SIG-M5 treated with dmso at 0.1 percent for 504 hours (cell line): ENCODE measurements around the gene FARP1.

Experiments
- DNase-seq: peaks from one replicate; lab custom pipeline; 2025; ENCODE audit not compliant: unreplicated experiment; lab: John Stamatoyannopoulos, UW

The FARP1 gene

DNA sequence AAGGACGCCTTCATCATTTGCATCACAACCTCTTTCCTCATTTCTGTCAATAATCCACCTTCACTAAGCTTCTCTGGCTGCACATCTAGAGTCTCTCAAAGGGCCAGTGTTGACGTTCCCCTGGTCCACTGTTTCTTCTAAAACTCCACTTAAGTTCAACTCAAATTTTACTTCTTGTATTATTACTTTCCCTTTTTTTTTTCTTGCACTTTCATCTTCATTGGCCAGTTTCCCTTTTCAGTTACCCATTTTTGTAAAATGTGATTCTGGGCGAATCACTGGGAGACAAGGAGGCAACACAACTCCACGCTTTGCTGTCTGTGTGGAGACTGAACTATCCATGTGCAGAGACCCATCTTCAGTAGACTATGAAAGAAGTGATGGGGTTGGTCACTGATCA is 162.8 kb downstream of the FARP1 start:
- DNase-seq = no peak

- no peak for DNase-seq
Observed at GRCh38 chr13:98307463-98308085, 164.7 kb downstream of the FARP1 start.

DNA sequence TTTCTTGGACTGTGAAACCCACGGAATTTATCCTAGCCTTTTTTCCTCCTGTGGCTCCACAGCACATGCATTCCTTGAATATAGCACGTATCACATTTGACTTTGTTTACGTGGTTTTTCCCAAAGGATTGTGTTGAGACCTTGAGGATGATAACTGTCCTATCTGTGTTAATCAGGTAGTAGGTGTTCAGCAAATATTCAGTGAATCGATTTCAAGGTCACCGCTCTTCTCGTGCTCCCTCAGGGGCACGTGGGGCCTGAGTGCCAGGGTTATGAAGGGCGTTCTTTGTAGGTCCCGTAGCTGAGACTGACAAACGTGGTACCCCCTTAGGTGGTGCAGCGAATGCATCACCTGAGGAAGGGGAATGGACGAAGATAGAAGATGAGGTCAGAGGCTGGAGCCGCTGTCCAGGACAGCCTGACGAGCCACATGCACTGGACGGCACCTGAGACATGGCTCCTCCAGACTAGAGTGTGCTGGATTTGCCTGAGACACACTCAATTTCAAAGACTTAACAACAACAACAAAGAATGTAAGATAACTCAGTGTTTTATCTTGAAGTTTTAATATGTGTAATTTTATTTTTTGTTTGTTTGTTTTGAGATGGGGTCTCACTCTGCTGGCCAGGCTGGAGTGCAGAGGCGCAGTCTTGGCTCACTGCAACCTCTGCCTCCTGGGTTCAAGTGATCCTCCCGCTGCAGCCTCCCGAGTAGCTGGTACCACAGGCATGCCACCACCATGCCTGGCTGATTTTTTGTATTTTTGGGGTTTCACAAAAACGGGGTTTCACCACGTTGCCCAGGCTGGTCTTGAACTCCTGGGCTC is 165.4 kb downstream of the FARP1 start:
- DNase-seq = no peak

GRCh38 chr13:98309569-98310335 is 166.9 kb downstream of the FARP1 start:
- DNase-seq = no peak

DNA sequence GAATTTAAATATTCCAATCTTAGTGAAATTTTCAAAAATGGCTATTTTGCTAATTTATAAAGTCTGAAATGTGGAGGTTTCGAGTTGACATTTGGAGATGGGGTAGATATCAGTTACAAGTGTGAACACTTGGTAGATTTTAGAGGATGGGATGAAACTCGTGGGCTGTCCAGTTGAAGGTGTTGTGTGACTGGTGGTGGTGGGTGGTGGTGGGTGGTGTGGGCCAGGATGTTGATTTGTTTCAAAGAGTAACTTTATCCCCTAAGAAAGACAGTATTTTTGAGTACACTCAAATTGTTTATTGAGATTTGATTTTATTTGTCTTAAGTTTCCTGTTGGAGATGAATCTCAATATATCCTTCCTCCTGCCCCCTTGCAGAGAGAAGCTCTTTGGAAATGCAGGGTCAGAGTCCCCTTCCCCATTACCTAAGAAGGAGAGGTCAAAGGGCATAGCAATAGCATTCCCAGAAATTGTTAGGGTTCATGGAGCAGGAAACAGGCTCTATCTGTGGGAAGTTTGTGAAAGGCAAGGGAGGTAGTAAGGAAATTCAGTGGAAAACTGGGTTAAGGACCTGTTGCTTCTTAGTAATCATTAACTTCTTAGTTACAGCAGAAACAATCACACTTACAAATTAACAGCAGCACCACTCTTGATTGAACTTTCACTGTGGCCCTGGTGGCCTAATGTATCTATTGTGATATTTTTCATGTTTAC is 167.7 kb downstream of the FARP1 start:
- DNase-seq = no peak

GRCh38 chr13:98311200-98311548 is 168.3 kb downstream of the FARP1 start:
- DNase-seq = no peak

DNA sequence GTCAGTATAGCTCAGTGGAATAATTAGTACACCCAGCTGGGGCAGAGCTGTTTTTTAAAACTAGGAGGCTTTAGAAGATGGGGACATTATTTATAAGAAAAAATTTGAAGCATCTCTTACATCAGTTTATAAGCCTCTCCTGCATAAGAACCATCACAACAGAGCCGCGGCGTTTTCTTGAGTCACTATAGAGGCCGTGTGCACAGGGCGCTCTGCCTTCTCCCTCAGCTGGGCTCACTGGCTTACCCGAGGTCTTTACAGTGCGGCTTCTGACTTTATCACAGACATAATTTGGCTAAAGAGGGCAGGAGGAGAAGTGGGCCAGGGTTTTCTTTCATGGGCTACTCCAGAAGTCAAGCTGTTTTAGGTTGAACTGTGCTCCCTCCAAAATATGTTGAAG is 169.7 kb downstream of the FARP1 start:
- DNase-seq = no peak

DNA sequence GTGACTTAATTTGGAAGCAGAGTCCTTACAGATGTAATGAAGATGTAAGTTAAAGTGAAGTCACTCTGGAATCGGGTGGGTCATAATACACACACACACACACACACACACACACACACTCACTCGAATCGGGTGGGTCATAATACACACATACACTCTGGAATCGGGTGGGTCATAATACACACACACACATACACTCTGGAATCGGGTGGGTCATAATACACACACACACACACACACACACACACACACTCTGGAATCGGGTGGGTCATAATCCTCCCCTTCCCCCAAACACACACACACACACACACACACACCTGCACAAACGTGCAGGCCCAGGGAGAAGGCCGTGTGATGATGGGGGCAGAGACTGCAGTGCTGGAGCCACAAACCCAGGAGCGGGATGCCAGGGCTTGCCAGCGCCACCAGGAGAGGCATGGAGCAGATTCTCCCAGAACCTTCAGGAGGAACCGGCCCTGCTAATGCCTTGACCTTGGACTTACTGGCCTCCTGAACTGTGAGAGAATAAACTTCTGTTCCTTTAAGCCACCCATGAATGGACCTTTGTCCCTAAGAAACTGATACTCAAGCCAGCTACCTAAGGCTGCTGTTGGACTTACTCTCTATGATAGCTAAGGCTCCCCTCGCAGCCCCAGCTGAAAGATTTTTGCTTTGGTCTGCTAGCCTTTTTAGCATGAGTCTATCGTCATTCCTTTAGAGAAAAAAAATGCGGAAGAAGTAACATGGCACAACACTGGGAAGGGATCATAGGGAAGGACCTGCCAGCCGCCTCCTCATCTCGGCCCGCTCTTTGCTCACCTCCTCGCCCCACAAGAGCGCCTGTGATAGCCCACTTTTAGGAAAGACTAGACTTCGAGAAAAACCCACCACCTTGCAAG is 170.4 kb downstream of the FARP1 start:
- no peak for DNase-seq

DNA sequence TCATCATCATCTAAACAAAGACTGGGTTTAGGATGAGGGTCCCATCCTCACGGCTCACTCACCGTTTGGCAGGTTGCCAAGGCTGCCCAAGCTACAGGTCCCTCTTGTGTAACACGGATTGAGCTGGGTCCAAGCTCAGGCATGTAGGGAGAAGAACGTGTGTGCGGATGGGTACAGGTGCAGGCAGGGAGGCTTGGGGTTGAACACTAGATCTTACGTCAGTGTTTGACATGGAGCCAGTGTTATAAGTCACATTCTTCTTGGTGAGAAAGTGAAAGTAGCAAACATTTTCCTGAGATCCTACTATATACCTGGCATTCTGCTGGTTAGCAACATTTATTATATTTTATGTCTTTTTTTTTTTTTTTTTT is 171.0 kb downstream of the FARP1 start:
- DNase-seq = no peak

DNA sequence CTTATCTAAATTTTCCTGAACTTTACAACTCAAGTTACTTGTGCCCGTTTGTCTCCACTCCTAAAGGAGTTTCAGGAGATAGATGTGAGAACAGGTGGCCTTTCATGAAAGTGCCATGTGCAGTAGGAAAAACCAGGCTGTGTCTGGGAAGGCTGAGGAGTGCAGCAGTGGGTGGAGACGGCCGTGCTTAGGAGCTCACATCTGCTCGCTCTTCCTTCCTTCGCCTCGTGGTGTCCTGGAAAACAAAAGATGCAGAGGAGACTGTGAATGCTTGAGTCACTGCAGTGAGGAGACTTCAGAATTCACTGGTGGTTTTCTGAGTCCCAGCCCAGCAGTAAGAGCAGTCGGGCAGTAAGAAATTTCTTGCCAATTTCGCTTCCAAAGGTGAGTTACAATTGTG is 172.6 kb downstream of the FARP1 start:
- DNase-seq = no peak

DNA sequence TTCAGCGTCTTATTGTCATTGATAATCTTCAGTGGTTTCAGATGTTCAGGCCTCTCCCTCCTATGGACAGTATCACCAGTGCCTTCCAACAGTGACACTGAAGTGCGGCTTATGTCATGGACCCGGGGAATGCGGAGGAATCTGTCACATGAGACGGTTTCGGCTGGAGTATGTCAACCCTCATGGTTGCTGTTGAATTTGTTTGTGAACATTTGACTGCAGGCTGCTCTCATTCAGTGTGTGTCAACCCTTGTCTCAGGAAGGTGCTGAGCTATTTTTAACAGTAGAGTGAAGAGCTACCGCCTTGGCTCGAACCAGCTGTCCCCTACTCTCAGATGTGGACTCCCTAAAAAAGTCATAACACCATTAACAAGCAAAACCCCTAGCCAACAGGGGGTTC is 173.0 kb downstream of the FARP1 start:
- DNase-seq = no peak

DNA sequence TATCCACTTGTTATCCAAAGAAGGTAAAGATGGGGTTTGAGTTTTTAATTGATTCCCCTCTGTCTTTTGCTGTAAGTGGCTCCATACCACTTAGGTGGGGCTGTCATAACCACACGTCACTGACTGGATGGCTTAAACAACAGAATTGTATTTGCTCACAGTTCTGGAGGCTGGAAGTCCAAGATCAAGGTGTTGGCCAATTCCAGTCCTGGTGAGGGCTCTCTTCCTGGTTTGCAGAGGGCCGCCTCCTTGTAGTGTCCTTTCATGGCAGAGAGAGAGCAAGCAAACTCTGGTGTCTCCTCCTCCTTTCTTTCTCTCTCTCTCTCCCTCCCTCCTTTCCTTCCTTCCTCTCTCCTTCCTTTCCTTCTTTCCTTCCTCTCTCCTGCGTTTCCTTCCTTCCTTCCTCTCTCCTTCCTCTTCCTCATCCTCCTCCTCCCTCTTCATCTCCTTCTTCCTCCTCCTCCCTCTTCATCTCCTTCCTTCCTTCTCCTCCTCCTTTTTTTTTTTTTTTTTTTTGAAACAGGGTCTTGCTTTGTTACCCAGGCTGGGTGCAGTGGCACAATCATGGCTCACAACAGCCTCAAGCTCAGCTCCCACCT is 174.8 kb downstream of the FARP1 start:
- no peak for DNase-seq

GRCh38 chr13:98318263-98318878 is 175.5 kb downstream of the FARP1 start:
- DNase-seq = no peak

GRCh38 chr13:98320561-98321105 is 177.7 kb downstream of the FARP1 start:
- no peak for DNase-seq

DNA sequence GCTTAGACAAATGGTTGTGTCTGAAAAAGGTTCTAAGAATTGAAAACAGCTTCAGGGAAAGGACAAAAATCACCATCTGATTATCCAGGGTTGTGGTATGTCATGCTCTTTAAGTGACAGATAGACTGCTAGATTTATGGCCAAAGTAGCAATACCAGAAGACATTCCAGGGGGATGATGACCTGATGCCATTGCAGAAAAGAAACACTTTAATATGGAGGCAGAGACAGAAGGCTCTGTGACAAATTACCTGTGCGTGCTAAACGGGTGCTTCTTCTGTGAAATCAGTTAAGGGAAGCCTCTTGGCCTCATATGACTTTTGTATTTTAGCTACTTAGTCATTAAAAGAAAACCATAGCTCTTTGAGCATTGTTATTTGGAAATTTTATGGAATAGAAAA is 178.5 kb downstream of the FARP1 start:
- DNase-seq = no peak

DNA sequence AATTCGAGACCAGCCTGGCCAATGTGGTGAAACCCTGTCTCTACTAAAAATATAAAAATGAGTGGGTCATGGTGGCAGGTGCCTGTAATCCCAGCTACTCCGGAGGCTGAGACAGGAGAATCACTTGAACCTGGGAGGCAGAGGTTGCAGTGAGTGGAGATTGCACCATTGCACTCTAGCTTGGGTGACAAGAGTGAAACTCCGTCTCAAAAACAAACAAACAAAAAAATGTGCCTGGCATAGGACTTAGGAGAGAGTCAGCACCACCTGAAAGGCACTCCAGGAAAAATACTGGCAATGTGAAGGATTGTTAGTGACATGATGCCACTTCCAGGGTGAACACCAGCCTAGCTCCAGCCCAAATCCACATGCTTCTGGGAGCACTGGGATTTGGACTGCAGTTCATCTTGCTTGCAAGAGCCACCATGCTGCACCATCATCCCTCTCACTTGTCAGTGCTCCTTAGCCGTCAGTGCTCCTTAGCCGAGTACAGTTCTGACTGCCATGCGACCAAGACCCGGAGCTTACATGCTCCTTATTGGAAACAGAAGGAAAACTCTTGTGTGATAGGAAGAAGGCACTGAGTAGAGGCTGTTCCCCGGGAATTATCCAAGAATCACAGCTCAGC is 179.3 kb downstream of the FARP1 start:
- DNase-seq = no peak

- no peak for DNase-seq
Observed at GRCh38 chr13:98324105-98324504, 181.2 kb downstream of the FARP1 start.

GRCh38 chr13:98325724-98326123 is 182.8 kb downstream of the FARP1 start:
- no peak for DNase-seq

DNA sequence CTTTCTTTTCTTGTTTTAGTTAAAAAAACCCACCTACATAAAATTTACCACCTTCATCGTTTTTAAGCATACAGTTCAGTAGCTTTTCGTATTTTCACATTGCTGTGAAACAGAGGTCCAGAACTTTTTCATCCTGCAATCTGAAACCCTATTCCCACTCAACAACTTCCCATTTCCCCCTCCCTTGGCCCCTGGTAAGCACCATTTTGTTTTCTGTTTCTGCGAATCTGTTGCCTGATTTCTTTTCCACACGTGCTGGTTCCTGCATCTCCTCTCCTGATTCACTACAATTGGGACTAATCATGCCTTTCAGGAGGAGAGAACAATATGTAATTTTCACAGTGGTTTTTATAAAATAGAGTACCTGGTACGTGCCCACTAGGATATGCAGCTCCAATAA is 183.4 kb downstream of the FARP1 start:
- no peak for DNase-seq
